GM18508 (cell line): ENCODE results near the gene ATN1.

ENCODE experiments used
- ATAC-seq: cut with Tn5 transposase; IDR thresholded peaks from one replicate; pipeline ENCODE4 v1.9.1; 2021; ENCODE audit warnings: moderate number of reproducible peaks; ENCODE audit not compliant: insufficient read depth, unreplicated experiment

Gene ATN1

DNA sequence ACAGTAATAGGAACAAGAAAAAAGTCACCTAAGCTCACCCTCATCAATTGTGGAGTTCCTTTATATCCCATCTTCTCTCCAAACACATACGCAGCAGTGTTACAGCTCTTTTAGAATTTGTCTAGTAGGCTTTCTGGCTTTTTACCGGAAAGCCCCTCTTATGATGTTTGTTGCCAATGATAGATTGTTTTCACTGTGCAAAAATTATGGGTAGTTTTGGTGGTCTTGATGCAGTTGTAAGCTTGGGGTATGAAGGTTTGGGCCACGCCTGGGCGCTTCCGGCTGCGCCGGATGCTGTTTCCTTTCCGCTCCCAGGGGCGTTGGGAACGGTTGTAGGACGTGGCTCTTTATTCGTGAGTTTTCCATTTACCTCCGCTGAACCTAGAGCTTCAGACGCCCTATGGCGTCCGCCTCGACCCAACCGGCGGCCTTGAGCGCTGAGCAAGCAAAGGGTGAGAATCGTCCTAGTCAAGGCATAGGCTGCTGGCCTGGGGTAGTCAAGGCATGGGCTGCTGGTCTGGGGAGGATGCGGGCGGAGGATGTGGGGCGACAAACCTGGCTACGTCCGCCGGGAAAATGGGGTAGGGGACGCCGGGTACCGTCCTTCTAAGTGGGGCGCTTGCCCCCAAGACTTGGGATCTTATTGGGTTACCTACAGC, 16.1 kb downstream of the ATN1 start, which contains the start of the genes C12orf57 and RNU7-1:
Gene C12orf57, plus strand, starts transcription at position 301 of the 659 bp plus-strand sequence. Its CDS starts 100 bp downstream, at position 401.
Gene RNU7-1, plus strand, starts transcription at position 95 of the 659 bp plus-strand sequence.
- peak; percentile 25 for ATAC-seq

DNA sequence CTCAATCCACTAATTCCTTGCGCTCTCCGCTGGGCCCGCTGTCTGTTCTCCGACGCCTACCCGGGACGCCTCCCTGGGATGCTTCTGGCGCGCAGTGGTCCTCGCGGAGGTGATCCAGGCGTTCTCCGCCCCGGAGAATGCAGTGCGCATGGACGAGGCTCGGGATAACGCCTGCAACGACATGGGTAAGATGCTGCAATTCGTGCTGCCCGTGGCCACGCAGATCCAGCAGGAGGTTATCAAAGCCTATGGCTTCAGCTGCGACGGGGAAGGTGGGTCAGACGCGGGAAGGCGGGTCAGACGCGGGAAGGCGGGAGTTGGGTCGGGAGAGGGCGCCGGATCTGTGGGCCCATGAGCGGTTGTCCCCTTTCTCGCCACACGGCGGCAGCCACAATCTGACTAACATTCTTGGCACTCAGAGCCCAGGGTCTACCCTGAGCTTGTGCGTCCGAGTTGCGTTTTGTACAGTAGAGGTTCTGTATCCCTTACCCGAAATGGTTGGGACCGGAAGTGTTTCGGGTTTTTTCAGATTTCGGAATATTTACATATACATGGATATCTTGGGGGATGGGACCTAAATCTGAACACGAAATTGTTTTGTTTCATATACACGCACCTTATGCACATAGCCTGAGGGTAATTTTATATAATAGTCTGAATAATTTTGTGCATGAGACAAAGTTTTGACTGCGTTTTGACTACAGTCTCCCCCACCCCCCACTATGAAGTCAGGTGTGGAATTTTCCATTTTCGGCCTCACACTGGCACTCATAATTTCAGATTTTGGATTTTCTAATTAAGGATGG, 16.8 kb downstream of the ATN1 start:
- ATAC-seq: peak; percentile 8

DNA sequence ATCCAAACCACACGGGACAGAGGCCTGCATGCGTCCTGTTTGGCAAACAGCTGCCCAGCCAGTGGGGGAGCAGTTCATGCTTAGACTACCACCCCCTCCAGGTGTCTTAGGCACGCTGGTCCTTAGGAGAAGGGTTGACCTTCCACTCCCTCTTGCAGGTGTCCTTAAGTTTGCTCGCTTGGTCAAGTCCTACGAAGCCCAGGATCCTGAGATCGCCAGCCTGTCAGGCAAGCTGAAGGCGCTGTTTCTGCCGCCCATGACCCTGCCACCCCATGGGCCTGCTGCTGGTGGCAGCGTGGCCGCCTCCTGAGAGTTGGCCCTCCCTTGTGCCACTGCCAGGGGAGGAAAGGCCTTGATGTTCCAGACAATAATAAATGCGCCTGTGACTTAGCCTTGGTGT, 17.9 kb downstream of the ATN1 start:
- ATAC-seq: no peak

DNA sequence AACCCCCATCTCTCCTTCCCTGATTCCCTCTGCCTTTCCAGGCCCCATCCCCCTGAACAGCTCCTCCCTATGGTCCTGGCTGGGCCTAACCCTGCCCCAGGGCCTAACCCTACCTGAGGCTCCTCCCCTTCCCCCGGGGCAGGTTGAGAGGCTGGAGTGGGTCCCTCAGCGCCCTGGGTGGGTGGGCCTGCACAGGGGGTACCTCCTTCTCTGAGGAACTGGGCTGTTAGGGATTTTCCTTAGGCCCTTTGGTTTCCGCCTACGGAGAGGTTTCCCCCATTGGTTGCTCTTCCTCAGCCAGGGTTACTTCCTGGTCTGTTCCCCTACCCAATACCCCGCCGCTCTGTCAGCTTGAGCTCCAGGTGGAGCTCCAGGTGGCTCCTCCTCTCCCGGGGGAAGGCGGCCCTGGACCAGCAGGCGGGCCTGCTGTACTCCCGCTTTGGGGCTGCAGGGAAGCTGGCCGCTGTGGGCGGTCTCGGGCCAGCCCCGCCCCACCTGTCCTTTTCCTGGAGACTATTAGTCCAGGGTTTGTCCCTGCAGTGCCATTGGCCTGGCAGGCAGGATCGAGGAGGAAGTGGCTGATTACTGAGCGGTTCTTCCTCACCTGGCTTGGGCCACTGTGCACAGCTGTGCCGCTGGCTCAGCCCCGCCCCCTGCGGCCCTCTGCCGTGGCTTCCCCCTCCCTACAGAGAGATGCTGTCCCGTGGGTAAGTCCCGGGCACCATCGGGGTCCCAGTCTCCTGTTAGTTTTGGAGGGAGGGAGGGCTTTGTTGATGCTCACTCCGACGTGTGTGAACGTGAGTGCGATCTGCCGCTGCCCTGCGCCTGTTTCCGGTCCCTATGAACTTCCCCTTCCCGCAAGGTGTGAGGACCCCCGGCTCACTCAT, 18.5 kb downstream of the ATN1 start:
- ATAC-seq: no peak

DNA sequence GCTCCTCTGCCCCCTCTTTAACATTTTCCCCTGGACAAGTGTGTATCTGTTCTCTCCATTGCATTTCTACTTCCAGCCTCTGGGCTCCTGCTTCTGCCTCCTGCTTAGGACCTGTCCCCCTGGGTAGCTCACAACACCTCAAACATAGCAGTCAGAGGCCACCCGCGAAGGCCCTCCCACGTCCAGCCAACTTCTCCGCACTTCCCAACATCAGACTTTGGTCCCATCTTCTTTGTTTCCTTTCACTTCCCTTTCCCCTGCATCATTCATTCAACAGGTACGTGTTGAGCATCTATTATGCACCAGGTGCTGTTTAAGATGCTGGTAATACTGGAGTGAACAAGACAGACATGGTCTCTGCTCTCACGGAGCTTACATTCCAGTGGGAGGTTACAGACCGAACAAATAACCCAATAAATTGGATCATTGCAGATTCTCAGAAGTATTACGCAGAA, 19.2 kb downstream of the ATN1 start:
- no peak for ATAC-seq

DNA sequence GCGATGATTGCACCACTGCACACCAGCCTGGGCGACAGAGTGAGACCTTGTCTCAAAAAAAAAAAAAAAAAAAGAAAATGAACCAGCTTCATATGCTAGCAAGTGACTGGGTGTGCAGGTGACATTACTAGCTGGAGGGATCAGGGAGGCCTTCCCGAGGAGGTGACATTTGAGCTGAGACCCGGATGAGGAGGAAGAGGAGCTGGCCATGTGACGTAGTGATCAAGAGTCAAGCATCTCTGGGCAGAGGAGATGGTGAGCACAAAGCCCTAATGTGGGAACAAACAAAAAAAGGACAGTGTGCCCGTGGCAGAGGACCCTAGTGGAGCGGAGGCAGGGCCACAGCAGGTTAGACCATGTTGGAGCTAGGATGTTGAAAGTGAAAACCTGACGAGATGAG, 19.9 kb downstream of the ATN1 start:
- ATAC-seq: no peak

DNA sequence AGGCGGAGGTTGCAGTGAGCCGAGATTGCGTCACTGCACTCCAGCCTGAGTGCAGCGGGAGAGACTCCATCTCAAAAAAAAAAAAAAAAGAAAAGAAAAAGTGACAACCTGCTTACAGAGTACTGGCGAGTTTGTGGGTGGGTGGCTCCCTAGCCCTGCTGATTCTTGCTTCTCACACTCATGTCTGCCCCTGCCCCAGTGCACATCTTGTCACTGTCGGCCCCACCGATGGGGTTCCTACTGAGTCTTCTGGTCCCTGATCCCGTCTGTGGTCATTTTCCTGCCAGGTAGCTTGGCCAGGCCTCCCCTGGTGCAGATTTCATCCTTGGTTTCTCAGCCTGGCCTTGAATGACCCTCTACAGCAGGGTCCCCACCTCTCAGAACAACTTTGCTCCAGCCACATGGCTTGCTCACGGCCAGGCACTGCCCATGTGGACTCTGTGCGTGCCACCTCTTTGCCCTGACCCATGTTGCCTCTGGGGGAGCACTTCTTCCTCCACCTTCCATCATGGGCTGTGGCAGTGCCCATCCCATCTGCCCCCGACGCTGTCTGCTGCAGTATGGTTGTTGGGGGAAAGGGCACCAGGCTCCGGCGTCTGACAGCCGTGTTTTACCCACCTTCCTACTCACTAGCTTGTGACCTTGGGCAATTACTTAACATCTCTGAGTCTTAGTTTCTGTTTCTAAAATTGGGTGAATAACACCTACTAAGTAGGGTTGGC, 21.3 kb downstream of the ATN1 start:
- no peak for ATAC-seq

DNA sequence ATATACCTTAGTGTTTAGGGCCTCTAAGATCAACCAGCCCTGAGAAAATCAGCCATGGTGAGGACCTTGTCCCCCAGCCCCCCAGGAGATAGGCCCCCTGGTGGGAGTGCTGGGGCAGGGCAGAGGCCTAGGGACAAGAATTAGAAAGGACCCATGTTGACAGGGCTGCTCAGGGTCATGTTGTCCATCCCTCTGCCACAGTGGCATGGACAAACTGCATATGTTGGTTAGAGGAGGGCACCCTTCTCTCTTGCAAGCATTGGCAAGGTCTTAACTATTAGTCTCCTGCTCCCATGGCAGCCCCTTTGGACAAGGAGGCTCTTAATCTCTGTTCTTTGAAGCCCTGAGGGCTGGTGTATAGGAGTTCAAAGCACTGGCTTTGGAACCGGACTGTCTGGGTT, 22.6 kb downstream of the ATN1 start:
- ATAC-seq: no peak

DNA sequence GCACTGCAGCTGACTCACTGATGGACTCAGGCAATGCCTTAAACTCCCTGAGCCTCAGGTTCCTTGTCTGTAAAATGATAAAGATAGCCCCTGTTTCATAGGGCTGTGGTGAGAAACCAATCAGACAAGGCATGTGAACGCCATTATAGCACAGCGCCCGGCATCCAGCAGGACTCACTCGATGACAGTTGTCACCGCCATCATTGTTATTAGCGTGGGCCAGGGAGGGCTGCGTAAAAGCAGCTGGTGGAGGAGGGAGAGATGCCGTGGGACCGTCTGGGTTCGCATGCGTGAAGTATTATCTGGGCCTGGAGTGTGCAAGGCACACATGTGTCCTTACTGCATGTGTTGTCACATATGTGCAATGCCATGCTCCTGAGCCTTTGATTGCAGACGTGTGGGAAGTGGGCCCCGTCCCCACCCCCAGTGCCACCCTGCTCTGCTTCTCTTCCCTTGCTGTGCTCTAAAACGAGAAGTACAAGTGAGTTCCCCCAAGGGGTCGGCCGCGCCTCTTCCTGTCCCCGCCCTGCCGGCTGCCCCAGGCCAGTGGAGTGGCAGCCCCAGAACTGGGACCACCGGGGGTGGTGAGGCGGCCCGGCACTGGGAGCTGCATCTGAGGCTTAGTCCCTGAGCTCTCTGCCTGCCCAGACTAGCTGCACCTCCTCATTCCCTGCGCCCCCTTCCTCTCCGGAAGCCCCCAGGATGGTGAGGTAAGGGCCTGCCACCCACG, 23.2 kb downstream of the ATN1 start, which contains the start of gene PTPN6:
Gene PTPN6, plus strand, starts transcription at position 546 of the 730 bp plus-strand sequence. Its CDS starts 157 bp downstream, at position 703.
- no peak for ATAC-seq

DNA sequence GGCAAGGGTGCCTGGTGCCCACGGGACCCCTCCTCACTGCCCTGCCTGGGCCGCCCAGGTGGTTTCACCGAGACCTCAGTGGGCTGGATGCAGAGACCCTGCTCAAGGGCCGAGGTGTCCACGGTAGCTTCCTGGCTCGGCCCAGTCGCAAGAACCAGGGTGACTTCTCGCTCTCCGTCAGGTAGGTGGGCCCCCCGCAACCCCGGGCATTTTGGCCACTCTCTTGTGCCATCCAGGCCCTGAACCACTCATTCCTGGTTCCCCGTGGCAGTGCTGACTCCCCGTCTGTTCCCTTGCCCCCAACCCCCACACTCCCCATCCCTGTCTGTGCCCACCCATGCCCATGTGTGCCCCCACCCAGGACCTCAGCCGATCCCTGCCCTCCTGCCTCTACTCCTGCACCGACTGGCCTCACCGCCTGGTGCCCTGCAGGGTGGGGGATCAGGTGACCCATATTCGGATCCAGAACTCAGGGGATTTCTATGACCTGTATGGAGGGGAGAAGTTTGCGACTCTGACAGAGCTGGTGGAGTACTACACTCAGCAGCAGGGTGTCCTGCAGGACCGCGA, 23.9 kb downstream of the ATN1 start:
- ATAC-seq: no peak

DNA sequence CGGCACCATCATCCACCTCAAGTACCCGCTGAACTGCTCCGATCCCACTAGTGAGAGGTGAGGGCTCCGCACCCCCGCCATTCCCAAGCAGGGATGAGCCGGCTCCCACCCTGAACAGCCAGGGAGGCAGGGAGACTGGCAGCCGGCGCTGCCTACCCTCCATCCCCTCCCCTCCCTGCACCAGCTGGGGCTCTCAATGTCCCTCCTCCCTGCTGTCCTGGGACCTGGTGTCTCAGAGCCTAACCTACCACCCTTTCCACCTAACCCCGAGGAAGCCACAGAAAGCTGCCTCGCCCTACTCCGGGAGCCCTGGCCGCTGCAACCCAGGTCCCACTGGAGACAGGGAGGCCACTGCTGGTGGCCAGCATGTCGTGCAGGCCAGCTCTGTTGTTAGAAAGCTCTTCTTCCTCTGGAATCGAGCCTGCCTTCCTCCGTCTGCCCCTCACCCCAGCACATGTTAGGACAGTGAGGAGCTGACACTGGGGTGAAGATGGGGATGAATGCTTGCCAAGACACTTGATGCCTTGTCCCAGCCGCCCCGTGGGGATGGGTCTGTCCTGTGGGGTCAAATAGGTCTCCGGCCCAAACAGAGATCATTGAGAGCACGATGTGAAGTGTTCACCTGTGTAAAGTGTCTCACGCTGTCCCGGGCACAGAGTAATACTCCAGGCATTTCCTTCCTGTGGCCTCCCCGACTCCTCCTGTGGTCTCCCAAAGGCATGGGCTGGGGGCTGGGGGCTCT, 24.5 kb downstream of the ATN1 start:
- ATAC-seq: no peak

DNA sequence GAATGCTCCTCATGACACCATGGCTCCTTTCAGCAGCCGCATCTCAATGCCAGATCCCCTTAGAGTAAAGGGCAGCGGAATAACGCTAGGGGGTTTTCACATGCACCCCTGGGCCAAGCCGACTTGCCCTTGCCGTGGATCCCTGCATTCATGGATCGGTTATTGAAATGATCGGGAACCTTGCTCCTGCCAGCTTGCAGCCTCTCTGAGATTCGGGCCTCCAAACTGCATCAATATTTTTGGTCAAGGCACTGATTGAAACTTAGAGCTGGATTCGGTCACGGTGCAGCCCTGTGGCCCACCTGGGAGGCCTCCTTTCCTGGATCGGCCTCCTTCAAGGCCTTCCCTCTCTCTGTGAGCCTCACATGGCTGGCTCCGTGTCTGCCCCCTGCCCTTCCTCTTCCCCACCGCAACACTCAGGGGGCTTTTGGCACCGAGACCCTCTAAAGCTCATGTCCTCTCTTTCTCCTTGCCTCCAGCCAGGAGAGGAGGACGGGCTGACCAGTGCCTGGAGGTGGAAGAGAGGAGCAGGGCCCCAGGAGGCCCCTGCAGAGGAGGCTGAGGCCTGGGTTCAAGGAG, 25.2 kb downstream of the ATN1 start:
- ATAC-seq: no peak

DNA sequence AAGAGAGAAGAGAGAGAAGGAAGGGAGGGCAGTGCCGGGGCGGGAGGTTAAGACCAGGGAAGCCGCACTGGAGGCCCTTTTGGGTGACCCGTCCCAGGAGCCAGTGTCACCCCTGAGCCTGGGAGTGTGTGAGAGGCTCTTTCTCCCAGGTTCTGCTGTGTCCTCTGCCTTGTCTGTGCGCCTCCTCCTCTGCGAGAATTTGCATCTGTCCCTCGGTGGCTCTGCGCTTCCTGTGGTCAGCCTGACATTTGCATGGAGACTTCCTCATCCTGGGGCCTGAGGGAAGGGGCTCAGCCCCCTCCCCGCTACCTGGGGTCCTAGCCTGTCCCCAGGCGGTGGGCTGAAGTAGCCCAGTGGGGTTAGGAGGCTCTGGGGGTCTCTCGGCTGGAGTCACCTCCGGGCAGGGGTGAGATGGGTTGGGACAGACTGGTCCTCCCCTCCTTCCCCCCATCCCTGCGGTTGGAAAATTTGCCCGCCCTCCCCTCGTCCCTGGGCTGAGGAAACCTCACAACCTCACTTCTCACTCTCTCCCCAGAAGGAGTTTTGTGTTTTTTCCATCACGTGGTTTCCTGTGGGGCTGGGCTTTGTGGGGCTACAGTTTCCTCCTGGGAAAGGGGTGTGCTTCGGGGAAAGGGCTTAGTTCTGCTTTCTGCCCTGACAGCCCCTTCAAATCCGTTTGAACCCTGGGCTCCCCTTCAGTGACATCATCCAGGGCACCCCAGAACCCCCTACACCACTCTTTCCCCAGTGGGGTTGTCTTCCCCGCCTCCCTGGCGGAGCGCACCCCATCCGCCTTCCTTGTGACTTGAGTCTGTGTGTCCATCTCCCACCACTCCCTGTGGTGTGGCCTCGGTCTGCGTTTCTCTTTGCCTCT, 25.9 kb downstream of the ATN1 start:
- ATAC-seq: no peak

DNA sequence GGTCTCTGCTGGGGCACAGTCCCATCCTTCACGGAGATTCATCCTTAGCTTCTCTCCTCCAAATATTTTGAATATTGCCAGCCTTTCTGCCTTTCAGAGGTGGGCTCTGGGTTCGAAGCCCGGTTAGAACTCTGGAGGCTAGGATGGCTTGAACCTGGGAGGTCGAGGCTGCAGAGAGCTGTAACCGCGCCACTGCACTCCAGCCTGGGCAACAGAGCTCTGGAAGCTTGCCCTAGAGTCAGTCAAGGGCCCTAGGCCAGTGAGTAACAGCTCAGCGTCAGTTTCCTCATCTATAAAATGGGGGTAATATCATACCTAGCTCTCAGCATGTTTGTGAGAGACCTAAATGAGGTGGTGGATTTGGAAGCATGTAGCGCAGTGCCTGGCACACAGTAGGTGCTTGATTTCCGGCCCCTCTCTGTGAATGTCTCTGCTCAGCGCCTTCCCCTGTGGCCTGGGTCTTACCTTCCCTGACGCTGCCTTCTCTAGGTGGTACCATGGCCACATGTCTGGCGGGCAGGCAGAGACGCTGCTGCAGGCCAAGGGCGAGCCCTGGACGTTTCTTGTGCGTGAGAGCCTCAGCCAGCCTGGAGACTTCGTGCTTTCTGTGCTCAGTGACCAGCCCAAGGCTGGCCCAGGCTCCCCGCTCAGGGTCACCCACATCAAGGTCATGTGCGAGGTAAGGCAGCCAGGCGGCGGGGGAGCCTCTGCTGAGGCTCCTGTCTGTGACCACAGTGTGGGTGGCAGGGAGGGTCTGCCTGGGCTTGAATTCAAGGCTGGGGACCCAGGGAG, 26.8 kb downstream of the ATN1 start:
- no peak for ATAC-seq

DNA sequence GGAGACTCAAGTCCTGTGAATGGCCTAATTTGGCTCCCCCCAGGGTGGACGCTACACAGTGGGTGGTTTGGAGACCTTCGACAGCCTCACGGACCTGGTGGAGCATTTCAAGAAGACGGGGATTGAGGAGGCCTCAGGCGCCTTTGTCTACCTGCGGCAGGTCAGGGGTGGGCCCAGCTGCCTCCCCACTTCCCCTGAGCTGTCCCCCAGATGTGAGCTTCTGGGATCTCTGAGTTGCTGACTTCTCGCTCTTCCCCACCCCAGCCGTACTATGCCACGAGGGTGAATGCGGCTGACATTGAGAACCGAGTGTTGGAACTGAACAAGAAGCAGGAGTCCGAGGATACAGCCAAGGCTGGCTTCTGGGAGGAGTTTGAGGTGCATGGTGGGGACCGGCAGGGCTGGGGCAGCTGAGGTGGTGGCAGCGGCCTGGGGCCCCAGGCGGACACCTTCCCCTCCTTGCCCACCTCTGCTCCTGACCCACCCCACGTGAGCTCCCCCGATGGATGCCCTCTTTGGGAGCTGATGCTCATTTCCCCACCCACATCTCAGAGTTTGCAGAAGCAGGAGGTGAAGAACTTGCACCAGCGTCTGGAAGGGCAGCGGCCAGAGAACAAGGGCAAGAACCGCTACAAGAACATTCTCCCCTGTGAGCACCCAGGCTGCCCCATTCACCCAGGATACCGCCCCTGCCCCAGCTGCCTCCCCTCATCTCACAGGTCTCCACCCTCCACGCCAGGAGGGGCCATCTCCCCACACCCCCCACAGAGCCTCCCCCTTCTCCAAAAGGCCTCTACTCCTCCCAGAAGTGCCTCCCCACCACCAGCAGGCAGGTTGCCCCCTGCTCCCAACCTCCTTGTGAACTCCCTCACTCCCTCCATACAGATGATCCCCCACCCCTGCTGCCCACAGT, 27.6 kb downstream of the ATN1 start:
- no peak for ATAC-seq
